HepG2 (cell line): ENCODE data around the gene GMEB2. TPM values are rescaled to one million over a fixed set of nuclear protein-coding genes. Genes with fewer than 3 reads are reported as not detected.

Experiments
- ATAC-seq: fragments of 200-7000 bp; cut with Tn5 transposase; 3 replicates; pipeline ENCODE4 v1.9.1; 2020; ENCODE audit warnings: mild to moderate bottlenecking, moderate library complexity
- BruUV-seq: library from RNA; stranded (reverse); fragments of 400-500 nt; replicated peaks from 2 replicates; lab custom pipeline; 2021; lab: Mats Ljungman, UMichigan
- CTCF ChIA-PET: fragments of 300-600 bp; formaldehyde crosslinking; extraction: SDS; loops from one replicate; lab custom pipeline; 2021; ENCODE audit warnings: low total read pairs, inconsistent platforms, low intra/inter-chr PET ratio; lab: Yijun Ruan, JAX
- POLR2A ChIA-PET: fragments of 350-600 bp; sonication (Branson Sonifier 250); formaldehyde crosslinking; loops from one replicate; lab custom pipeline; 2020; ENCODE audit warnings: antibody characterized with exemption, inconsistent platforms; lab: Yijun Ruan, JAX
- DNase-seq: peaks from one replicate; pipeline ENCODE4 v3.0.0-alpha.2; 2015; ENCODE audit warnings: low spot score
- FAIRE-seq: peaks from 3 replicates; lab custom pipeline; 2011; peaks lifted over from hg19 to GRCh38; lab: Jason Lieb, UNC
- H2AFZ ChIP-seq: one replicate; pipeline ENCODE4 v1.6.1; 2011; ENCODE audit warnings: low read length, inconsistent platforms
- H3K27ac ChIP-seq: fragments of 300-600 bp; 3 replicates; pipeline ENCODE4 v1.8.0; 2011; ENCODE audit warnings: mixed run types, mild to moderate bottlenecking, mixed read lengths, low read length, inconsistent platforms; ENCODE audit not compliant: insufficient read depth; ENCODE audit errors: extremely low read length
- H3K27me3 ChIP-seq, 2 experiments: fragments of 200-600 bp in 1 of 2; 2 replicates in 1 of 2; 3 replicates in 1 of 2; pipeline versions ENCODE4 v1.6.0 to v1.8.0; 2011; ENCODE audit warnings: low read length in 2 of 2, mild to moderate bottlenecking in 2 of 2, moderate library complexity in 2 of 2, inconsistent platforms in 1 of 2; ENCODE audit not compliant: insufficient read depth in 2 of 2, control insufficient read depth in 1 of 2
- H3K36me3 ChIP-seq, 2 experiments: fragments of 200-600 bp in 1 of 2; replicated peaks in 1 of 2; 2 replicates in 1 of 2; 3 replicates in 1 of 2; pipeline versions ENCODE4 v1.5.1 to v1.8.0; 2011; ENCODE audit warnings: low read length in 2 of 2, inconsistent platforms in 1 of 2; ENCODE audit not compliant: insufficient read depth in 2 of 2, control insufficient read depth in 1 of 2
- H3K4me1 ChIP-seq: 2 replicates; pipeline ENCODE4 v1.5.1; 2012; ENCODE audit warnings: low read length, inconsistent platforms; ENCODE audit not compliant: insufficient read depth
- H3K4me2 ChIP-seq: 2 replicates; pipeline ENCODE4 v1.6.0; 2011; ENCODE audit warnings: low read depth, low read length, inconsistent platforms
- H3K4me3 ChIP-seq, 3 experiments: fragments of 200-600 bp in 1 of 3; sonication (generic), shearing (Covaris generic) in 1 of 3; replicated peaks in 1 of 3; 2 replicates each; pipeline ENCODE4 v1.5.1; 2011 to 2016; ENCODE audit warnings: low read length in 3 of 3, inconsistent platforms in 2 of 3, low read depth in 2 of 3, mild to moderate bottlenecking in 2 of 3, control low read depth in 1 of 3, mixed read lengths in 1 of 3; ENCODE audit not compliant: insufficient read depth in 1 of 3
- H3K79me2 ChIP-seq: one replicate; pipeline ENCODE4 v1.6.1; 2011; ENCODE audit warnings: low read length, inconsistent platforms; ENCODE audit not compliant: insufficient read depth
- H3K9ac ChIP-seq: 2 replicates; pipeline ENCODE4 v1.6.0; 2011; ENCODE audit warnings: mild to moderate bottlenecking, low read depth, low read length, inconsistent platforms; ENCODE audit not compliant: insufficient read depth
- H3K9me3 ChIP-seq: 2 replicates; pipeline ENCODE4 v1.5.1; 2012; ENCODE audit warnings: mild to moderate bottlenecking, low read length
- H4K20me1 ChIP-seq: 2 replicates; pipeline ENCODE4 v1.6.0; 2011; ENCODE audit warnings: inconsistent platforms, mild to moderate bottlenecking, low read length, moderate library complexity; ENCODE audit not compliant: insufficient read depth
- CHD2 ChIP-seq: IDR thresholded peaks from 2 replicates; pipeline ENCODE4 v1.6.1; 2011; ENCODE audit warnings: low read depth, low read length, improper control_type of control experiment
- ERF ChIP-seq: IDR thresholded peaks from 2 replicates; pipeline ENCODE4 v1.6.1; 2018; ENCODE audit warnings: missing biosample characterization, missing genetic modification reagents
- MED1 ChIP-seq: sonication (generic); formaldehyde crosslinking; IDR thresholded peaks from 2 replicates; pipeline ENCODE4 v1.4.0; 2020; ENCODE audit warnings: missing genetic modification reagents
- SOX5 ChIP-seq: IDR thresholded peaks from 2 replicates; pipeline ENCODE4 v1.6.1; 2016; ENCODE audit warnings: borderline replicate concordance
- ZFP1 ChIP-seq: IDR thresholded peaks from 2 replicates; pipeline ENCODE4 v1.6.1; 2016
- ZNF709 ChIP-seq: sonication (generic); formaldehyde crosslinking; IDR thresholded peaks from 2 replicates; pipeline ENCODE4 v1.5.0; 2020; ENCODE audit warnings: mild to moderate bottlenecking, missing genetic modification reagents
- ZNF768 ChIP-seq: sonication (generic); formaldehyde crosslinking; IDR thresholded peaks from 2 replicates; pipeline ENCODE4 v1.4.0; 2020; ENCODE audit warnings: missing genetic modification reagents
- WGBS: methylation state at CpG from one replicate; pipeline ENCODE4 v1.1.6; 2017; ENCODE audit warnings: low lambda C conversion rate; 5-methylcytosine and 5-hydroxymethylcytosine counted together
- in situ Hi-C: cut with HindIII; loops from 2 replicates; pipeline ENCODE4 v1.10.0; 2017; ENCODE audit warnings: low pct_unique_long_range_greater_than_20kb; ENCODE audit not compliant: extremely low pct_ligation_motif_present
- intact Hi-C: fragments of 100-400 bp; cut with micrococcal nuclease; formaldehyde crosslinking; loops from one replicate; pipeline ENCODE4 v1.10.0; 2022; ENCODE audit not compliant: unreplicated experiment
- polyA plus RNA-seq, 8 experiments: library from polyadenylated mRNA; depleted of rRNA in 3 of 8; stranded (reverse) in 7 of 8; unstranded in 1 of 8; fragments of >200 nt; fragmentation: Illumina TruSeq in 4 of 8; extraction: Trizol in 4 of 8; gene quantifications; 2 replicates each; pipeline versions ENCODE4 v1.2.1 to v1.2.3, GENCODE V29; 2011 to 2016; ENCODE audit warnings: low read depth in 4 of 8, missing spikeins in 1 of 8, mixed read lengths in 1 of 8; ENCODE audit not compliant: insufficient read depth in 1 of 8
- total RNA-seq, 5 experiments: library from RNA; depleted of rRNA; stranded (reverse); fragments of >200 nt; fragmentation: Illumina TruSeq; extraction: Trizol; gene quantifications; 2 replicates each; pipeline ENCODE4 v1.2.3, GENCODE V29; 2016; ENCODE audit warnings: low read depth in 1 of 5
- TF ChIP-seq, protein P1 (sequence below): IDR thresholded peaks from 2 replicates; pipeline ENCODE4 v1.6.1; 2016; ENCODE audit warnings: low read depth, borderline replicate concordance
- TF ChIP-seq, protein P2 (sequence below): IDR thresholded peaks from 2 replicates; pipeline ENCODE4 v1.6.1; 2016; ENCODE audit warnings: missing compliant biosample characterization, missing genetic modification reagents, borderline replicate concordance
- TF ChIP-seq, protein P3 (sequence below): sonication (generic); formaldehyde crosslinking; IDR thresholded peaks from 2 replicates; pipeline ENCODE4 v1.8.1; 2023; ENCODE audit warnings: mild to moderate bottlenecking, missing genetic modification reagents

GMEB2 gene
- total and polyA plus RNA-seq, 2 of the 13 experiments (the other 11 are each of a cell fraction or from before 2014, with no cell fraction given), result 10.6 to 12.4 TPM

DNA sequence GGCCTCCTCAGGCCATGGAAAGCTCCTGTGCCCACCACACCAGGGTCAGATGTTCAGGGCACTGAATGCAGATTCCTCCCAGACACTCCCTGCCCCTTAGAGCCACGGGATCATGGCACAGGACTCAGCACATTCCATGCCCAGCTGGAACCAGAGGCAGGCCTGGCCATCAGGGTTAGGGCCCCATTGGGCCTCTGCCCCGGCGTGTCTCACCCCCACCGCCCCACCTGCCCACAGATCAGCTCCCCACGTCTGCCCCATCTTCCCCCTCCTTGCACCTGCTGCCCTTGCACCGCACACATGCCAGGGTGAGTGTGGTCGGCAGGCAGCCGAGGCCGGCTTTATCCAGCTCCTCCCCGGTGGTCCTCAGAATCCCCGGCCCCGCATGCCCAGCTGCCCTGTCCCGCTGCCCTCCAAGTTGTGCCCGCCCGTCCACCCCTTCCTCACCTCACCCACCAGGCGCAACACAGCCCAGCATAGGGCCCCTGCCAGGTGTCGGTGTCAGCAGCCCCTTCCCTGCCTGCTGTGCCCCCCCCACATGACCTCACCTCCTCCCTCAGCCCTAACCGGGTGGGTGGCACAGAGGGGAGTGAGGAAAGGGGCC lies 77.1 kb downstream of the GMEB2 start:
- H3K4me1 ChIP-seq, result peaks cover 20% of the 10 kb centered on the region
- no peaks in the 10 kb centered on the region for H3K36me3 ChIP-seq
- DNase-seq, result no peak
- no peak overlapping the region for H3K9ac ChIP-seq
- H3K9me3 ChIP-seq, result no peaks in the 10 kb centered on the region
- H2AFZ ChIP-seq, result no peak overlapping the region
- no peak overlapping the region for H3K4me2 ChIP-seq
- H3K4me3 ChIP-seq, result no peak overlapping the region
- no peak for ATAC-seq
- no peak for FAIRE-seq
- intact Hi-C loops (no loop called here), in situ Hi-C loops (no loop called here)
- H3K27ac ChIP-seq, result no peak overlapping the region
- H4K20me1 ChIP-seq, result no peaks in the 10 kb centered on the region; the same call in 1 of the 2 replicates
- TF ChIP-seq ZFP1 (CRISPR knock-in tag) (no peak), CHD2 (no peak), ZNF709 (CRISPR knock-in tag) (no peak), MED1 (CRISPR knock-in tag) (no peak), SOX5 (CRISPR knock-in tag) (no peak), ERF (CRISPR knock-in tag) (no peak), ZNF768 (CRISPR knock-in tag) (no peak)
- TF ChIP-seq, protein P1, sequence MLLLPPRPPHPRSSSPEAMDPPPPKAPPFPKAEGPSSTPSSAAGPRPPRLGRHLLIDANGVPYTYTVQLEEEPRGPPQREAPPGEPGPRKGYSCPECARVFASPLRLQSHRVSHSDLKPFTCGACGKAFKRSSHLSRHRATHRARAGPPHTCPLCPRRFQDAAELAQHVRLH (CRISPR knock-in tag), result no peak
- TF ChIP-seq, protein P2, sequence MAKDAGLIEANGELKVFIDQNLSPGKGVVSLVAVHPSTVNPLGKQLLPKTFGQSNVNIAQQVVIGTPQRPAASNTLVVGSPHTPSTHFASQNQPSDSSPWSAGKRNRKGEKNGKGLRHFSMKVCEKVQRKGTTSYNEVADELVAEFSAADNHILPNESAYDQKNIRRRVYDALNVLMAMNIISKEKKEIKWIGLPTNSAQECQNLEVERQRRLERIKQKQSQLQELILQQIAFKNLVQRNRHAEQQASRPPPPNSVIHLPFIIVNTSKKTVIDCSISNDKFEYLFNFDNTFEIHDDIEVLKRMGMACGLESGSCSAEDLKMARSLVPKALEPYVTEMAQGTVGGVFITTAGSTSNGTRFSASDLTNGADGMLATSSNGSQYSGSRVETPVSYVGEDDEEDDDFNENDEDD (CRISPR knock-in tag), result no peak
- TF ChIP-seq, protein P3, sequence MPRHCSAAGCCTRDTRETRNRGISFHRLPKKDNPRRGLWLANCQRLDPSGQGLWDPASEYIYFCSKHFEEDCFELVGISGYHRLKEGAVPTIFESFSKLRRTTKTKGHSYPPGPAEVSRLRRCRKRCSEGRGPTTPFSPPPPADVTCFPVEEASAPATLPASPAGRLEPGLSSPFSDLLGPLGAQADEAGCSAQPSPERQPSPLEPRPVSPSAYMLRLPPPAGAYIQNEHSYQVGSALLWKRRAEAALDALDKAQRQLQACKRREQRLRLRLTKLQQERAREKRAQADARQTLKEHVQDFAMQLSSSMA (CRISPR knock-in tag), result no peak
- no TSS peak for BruUV-seq
- H3K79me2 ChIP-seq, result no peaks in the 10 kb centered on the region
- ChIA-PET CTCF (no interaction called here), POLR2A (no interaction called here)
- H3K27me3 ChIP-seq, result peaks cover 30 to 56% of the 10 kb centered on the region in 2 experiments
- WGBS, result 64% methylated on average over 17 of the region's 18 CpGs
